NCI-H774 (cell line): Measurements from ENCODE around the gene COL24A1.
"Not testable (repeated sequence)": the region's sequence is repeated elsewhere in the genome, so short reads cannot be mapped to it uniquely, and the experiment has no call there.

Source experiments
- DNase-seq: peaks from one replicate; lab custom pipeline; 2025; lab: John Stamatoyannopoulos, UW

The COL24A1 gene

GRCh38 chr1:86152887-86153286, 3.7 kb downstream of the COL24A1 start:
- DNase-seq, result no peak

- DNase-seq, result no peak
Observed at GRCh38 chr1:86151427-86151826, 5.1 kb downstream of the COL24A1 start.

- no peak for DNase-seq
Observed at GRCh38 chr1:86150553-86151055, 6.0 kb downstream of the COL24A1 start.

GRCh38 chr1:86149591-86149990, 7.0 kb downstream of the COL24A1 start:
- DNase-seq, result no peak

GRCh38 chr1:86147755-86148154, 8.8 kb downstream of the COL24A1 start:
- no peak for DNase-seq

- DNase-seq, result no peak
Observed at GRCh38 chr1:86146566-86146965, 10.0 kb downstream of the COL24A1 start.

- DNase-seq, result no peak
Observed at GRCh38 chr1:86140281-86140880, 16.2 kb downstream of the COL24A1 start.

- no peak for DNase-seq
Observed at GRCh38 chr1:86138746-86139145, 17.8 kb downstream of the COL24A1 start.

- DNase-seq, result no peak
Observed at GRCh38 chr1:86137436-86137835, 19.1 kb downstream of the COL24A1 start.

- no peak for DNase-seq
Observed at GRCh38 chr1:86119214-86119764, 37.3 kb downstream of the COL24A1 start.

- DNase-seq, result no peak
Observed at GRCh38 chr1:86114816-86115400, 41.7 kb downstream of the COL24A1 start.

GRCh38 chr1:86114236-86114635, 42.3 kb downstream of the COL24A1 start:
- no peak for DNase-seq

GRCh38 chr1:86111590-86111989, 45.0 kb downstream of the COL24A1 start:
- DNase-seq, result not testable (repeated sequence)

GRCh38 chr1:86110451-86111129, 46.0 kb downstream of the COL24A1 start:
- no peak for DNase-seq

GRCh38 chr1:86105533-86105866, 51.1 kb downstream of the COL24A1 start:
- DNase-seq, result no peak

- DNase-seq, result peak; percentile 33
Observed at GRCh38 chr1:86104606-86105532, 51.7 kb downstream of the COL24A1 start.

- DNase-seq, result no peak
Observed at GRCh38 chr1:86101616-86102015, 55.0 kb downstream of the COL24A1 start.

GRCh38 chr1:86100401-86100800, 56.2 kb downstream of the COL24A1 start:
- DNase-seq, result no peak

- no peak for DNase-seq
Observed at GRCh38 chr1:86089765-86090164, 66.8 kb downstream of the COL24A1 start.

GRCh38 chr1:86085741-86086409, 70.7 kb downstream of the COL24A1 start:
- no peak for DNase-seq

GRCh38 chr1:86084998-86085397, 71.6 kb downstream of the COL24A1 start:
- no peak for DNase-seq
